ENCODE data around the gene PAGE1.
"Not testable (repeated sequence)": the region's sequence is repeated elsewhere in the genome, so short reads cannot be mapped to it uniquely, and the experiment has no call there.

PAGE1 gene, protein sequence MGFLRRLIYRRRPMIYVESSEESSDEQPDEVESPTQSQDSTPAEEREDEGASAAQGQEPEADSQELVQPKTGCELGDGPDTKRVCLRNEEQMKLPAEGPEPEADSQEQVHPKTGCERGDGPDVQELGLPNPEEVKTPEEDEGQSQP

DNA sequence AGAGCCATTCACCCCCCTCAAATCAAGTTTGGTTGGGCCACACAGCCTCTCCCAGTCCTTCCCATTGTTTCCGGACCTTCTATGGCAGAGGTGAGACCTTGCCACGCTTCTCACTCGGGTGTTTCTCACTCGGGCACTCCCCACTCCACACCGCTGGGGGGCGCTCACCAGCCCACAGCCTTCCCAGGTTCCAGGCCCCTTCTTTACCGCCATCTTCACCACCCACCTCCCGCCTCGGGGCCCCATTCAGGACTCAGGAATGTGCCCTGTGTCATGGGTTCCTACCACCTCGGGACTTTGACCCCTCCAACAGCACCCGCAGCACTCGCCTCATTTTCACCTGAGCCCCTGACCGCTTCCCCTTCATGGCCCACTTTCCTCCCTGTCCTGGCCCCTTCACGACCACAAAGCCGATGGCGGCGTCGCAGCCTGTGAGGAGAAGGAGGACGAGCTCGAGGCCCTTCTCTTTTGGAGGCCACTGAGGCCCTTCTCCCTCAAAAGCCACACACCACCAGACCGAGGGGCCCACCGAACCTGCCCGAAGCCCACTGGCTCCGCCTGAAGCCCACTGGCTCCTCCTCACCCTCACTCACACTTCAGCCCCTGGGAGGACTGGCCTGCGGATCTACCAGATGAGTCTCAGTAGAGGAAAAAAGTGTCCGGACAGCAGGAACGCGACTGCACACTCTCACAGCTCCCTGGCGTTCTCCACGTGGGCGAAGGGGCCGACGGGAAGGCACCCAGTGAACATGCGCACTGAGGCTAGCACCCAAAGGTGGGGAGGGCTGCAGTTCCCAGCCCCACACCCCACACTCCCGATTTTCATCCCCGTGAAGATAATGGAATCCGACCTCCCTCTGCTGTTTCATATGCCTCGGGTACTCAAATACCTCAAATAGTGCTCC, at the start of gene PAGE1:
PAGE1 (minus strand) TSS at position 709 of the 905 bp plus-strand sequence. CDS start 1,214 bp downstream, outside the sequence.
- no peak for DNase-seq

DNA sequence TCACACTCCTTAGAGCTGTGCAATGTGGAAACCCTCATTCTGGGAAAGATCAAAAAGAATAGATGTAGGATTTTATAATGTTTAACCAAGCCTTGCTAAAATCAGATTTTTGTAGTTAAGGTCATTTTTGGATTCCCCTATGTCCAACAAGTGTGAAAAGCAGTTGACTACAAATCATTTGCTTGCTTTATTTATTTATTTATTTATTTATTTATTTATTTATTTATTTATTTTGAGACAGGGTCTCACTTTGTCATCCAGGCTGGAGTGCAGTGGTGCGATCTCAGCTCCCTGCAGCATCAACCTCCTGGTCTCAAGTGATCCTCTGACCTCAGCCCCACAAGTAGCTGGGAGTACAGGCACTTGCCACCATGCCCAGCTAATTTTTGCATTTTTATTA, 45.7 kb upstream of the PAGE1 start:
- not testable (repeated sequence) for DNase-seq

DNA sequence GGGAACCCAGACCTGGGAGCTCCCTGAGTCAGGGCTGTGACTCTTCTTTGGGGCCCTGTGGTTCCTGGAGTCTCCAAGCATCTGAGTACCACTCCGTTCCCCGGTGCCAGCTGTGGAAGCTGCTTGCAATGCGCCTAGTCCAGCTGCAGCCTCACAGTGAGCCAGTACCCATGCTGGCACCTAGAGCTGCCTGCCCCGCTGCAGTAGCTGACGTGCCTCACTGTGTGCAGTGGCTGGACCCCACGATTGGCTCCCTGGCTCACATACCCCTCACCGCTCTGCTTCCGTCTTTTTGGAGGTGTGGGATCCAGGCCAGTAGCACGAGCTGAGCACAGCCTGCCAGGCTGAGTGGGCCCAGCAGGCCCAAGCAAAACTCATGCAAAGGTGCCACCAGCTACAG, 32.1 kb upstream of the PAGE1 start:
- DNase-seq, result no peak

DNA sequence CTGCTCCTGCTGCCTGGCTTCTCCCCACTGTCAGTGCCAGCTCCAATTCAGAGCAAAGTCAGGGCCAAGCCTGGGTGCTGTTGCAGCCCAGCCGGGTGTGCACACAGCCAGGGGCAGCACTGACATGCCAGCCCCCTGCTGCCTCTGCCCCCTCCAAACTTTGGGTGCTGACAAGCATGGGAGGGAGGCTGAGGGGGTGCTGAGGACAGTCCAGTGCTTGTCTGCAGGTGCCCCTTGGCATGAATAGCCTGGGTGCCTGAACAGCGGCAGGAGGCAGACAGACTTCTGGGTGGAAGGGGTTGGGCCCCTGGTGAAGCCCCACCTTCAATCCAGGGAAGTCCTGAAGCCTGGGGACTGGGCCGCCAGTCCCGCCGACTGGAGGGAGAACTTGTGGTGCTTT, 31.2 kb upstream of the PAGE1 start:
- DNase-seq, result no peak

DNA sequence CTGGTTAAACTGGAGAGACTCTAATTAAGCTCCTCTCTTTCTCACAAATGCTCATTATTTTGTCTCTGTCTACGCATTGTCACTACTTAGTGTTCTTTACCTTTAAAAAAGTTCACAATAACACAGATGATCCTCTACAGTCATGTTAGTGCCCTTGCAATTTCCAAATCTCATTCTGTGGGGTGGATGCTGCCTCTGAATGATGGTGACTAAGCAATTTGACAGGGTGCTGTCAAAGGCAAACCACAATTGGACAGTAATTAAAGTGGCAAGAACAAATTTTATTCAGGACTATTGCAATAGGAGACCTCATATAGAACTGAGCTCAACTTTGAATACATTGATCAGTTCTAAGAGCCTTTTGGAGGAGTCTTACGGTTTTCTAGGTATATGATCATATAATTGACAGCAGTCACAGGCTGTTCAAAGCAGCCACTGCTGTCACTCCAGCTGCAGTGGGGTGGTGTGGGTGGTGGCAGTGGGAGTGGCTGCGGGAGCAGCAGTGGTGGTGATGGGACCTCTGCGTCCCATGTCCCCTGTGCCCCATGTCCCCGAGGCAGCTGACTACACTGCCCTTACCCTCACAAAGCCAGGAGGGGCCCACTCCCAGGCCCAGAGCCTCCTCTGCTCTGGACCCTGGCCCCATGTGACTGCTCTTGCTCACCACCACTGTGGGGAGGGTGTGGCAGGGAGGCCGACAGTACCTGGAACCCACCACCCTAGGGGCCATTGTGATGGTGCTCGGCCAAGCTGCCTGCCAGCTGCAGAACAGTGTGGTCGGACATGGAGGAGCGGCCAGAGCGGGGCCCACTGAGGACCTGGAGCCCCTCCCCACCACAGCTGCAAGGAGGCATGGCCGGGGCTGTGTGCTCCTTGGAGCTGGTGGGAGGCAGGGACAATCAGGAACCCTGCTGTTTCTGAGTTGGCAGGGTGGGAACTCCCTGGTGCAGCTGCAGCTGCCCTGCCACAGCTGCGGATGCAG, 30.4 kb upstream of the PAGE1 start:
- DNase-seq, result no peak

DNA sequence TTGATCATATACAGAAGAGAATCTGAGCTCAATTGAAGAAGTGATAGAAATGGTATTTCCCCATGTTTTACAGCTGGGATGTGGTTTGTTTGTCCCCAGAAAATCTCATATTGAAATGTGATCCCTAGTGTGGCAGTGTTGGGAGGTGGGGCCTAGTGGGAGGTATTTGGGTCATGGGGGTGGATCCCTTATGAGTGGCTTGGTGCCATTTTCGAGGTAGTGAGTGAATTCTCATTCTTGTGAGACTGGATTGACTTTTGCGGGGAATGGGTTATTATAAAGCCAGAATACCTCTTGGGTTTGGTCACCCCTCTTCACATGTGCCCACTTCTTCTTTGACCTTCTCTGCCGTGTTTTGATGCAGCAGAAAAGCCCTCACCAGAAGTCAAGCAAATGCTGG, 29.6 kb upstream of the PAGE1 start:
- no peak for DNase-seq

DNA sequence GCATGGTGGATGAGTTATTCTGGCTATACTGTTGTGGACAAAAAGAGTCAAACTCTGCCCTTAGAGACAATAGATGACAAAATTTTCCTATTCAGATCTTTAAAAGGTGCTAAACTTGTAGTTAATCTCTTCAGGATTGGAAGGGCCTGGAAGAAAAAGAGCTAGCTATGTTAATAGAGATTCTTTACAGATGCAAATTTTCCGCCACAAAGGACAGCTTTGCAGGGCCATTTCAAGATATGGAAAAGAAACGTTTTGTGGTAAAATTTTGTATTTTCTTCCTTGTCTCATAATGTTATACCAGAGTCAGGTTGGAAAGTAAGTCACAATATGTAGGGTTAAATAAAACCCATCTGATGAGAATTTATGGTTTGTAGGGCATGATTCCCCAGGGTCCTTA, 24.3 kb upstream of the PAGE1 start:
- DNase-seq, result not testable (repeated sequence)

DNA sequence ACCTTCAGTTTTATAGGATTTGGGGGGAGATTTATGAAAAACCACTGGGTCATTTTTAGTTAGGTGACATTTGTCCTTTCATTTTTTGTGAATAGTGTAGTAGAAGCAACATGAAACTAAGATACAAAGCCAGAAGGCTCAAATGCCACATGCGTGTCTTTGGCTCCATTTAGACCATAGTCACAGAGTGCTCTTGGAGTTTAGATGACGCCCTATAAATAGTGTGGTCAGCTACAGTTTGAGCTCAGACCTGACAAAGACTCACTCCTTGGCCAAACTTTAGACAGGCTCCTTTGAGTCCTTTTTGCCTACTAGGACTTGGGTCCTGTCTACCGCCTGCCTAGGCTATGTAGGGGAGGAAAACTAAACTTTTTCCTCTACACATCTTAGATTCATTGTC, 16.8 kb upstream of the PAGE1 start:
- DNase-seq, result no peak

DNA sequence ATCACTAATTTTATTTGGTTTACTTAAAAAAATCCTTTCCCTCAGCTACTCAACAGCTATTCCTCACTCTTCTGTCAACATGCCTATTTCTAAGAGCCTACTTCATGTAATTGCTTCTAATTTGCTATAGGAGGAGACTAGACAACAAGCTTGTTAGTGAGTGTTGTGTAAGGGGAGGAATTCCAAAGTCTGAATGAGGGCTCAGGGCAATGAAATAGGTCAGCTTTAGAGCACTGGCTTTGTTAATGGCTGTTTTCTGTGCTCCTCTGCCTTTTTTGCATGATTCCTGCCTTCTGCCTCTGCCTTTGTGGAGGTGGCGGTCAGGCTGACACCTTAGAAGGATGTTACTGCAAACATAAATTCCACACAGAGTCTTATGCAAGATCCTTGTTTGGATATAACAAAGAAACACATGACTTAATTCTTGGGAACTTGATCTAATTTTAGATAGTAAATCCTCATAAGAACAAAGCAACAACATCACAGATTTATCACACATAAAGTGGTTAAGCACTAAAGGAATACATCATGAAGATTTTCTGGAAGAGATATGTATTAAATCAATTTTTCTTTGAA, 15.0 kb upstream of the PAGE1 start:
- peak; percentile 27 for DNase-seq

DNA sequence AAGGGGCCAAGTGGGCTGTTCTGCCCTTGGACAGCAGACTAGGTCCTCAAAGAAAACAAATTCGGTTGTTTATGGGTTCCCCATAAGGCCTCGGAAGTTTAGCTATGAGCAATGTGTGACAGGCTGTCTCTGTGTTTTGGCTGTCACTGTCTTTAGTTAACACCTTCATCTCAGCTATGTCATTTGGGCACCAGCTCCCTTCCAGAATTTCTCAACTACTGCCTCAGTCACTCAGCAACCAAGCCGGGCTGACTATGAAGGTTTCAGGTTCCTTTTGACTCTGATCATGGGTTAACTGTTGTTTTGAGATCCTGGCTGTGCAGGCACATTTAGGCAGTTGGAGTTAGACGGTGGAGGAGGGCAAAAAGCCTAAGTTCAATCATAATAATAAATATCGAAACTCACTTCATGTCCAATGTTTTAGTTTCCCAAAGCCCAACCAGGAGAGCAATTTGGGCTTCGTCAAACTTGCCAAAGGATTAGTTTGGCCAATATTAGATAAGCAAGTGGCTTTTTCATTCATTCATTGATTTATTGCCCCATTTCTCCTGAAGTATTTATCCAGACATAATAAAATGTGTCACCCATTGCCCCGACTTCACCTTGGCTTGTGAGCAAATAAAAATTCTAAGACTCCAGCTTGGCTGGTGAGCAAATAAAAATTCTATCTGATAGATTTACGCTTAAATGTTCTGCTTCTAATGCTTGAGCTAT, 9.1 kb upstream of the PAGE1 start:
- DNase-seq, result no peak

DNA sequence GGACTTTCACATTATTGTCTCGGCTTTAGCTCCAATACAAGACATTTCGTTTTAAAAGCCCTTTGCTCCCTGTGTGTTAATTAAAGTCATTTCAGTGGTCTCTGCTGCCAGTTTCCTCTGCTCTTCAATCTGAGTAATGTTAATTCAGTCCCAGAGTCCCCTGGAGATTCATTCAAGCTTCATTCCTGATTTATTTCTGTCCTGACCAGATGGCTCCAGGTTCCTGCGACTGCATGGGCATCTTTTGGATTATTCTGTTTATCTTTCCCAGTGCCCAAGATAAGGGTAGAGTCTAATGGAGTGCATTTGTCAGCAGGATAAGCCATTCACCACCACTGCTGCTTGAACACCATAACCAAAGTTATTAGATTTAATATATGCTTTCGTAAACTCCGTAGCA, 6.1 kb upstream of the PAGE1 start:
- no peak for DNase-seq

DNA sequence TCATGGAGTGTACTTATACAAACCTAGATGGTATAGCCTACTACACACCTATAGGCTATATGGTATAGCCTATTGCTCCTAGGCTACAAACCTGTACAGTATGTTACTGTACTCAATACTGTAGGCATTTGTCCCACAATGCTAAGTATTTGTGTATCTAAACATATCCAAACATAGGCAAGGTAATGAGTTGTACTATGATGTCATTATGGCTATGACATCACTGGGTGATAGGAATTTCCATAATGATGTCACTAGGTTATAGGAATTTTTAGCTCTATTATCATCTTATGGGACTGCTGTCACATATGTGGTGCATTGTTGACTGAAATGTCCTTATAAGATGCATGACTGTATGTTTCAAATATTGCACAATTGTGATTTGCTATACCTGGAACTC, 5.5 kb upstream of the PAGE1 start:
- DNase-seq, result no peak

DNA sequence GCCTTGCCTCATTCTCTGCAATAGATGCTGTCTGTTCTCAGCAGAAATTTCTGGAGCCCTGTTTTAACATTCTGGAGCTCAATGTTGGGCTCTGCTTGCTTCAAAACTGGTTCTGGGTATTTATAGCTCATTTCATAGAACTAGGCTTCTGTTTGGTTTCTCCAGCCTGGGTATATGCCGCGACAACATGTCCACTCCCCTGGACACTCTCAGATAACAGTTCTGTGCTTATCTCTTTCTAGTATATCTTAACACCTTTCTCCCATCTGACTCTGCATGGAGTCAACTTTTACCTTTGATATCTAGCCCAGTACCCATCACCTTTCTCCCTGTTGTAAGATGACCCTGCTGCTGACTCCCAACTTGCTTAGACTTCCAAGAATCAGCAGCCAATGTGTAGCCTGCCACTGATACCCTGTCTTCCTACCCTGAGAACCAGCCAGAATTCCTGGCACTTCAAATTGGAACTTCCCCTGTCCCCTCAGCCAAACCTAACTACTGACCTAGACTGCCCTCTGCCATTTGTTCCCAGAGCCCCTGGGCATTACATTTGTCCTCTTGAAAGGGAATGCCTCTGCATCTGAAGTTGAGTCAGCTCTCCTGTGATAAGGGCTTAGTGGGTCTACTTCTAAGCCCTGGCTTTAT, 20.6 kb downstream of the PAGE1 start:
- no peak for DNase-seq

DNA sequence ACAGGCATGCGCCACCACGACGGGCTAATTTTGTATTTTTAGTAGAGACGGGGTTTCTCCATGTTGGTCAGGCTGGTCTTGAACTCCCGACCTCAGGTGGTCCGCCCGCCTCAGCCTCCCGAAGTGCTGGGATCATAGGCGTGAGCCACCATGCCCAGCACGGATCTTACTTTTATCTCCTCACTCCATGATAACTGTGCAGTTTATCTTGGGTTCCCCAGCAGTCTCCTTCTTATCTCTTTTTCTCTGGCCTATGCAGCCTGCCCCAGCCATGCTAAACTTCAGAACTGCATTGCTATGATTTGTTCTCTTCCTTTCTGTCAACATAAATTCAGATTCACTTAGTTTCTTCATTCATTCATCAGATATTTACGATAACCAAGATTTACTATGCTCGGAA, 22.4 kb downstream of the PAGE1 start:
- no peak for DNase-seq

DNA sequence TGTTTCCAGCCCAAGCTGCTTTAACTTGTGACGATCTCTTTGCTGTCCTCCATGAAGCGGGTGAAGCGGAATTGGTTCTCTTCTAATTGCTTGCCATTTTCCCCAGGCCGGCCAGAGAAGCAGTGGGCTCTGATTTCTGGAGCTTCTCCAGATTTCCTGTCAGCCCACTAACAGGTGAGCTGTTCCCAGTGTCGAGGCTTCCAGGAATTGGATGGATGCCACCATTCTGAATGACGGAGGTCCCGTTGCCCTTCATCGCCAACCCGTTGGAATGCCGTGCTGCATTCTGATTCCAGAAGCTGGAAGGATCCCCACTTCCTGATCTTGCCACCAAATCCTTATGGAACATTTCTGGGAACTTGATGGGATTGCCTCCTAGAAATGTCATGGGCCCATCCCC, 31.0 kb downstream of the PAGE1 start:
- DNase-seq, result no peak

DNA sequence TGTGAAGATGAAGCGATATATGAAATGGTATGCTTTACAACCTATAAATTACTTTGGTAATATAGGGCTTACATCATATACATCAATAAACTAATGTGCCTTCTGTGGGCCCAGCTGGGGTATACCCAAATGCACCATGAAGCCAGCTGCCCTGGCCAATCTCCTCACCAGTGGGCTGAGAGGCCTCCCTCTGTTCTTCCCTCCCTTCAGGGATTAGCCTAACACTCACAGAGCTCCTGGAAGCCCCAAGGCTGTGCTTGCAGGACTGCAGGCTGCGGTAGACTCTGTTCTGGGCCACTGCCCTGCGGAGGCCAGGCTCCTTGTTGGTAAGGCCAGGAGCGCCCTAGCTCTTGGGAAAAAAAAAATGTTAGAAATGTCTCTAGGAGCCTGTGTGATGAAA, 33.9 kb downstream of the PAGE1 start:
- no peak for DNase-seq

DNA sequence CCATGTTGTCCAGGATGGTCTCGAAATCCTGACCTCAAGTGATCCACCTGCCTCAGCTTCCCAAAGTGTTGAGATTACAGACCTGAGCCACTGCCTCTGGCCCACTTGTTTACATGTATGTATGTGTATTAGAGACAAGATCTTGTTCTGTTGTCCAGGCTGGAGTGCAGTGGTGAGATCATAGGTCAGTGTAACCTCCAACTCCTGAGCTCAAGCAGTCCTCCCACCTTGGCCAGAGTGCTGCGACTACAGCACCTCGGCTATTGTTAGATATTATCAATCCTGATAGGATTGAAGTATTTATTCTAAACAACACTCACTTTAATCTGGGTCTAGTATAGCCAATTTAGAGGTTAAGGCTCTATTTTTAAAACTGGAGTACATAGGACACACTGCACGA, 36.0 kb downstream of the PAGE1 start:
- DNase-seq, result no peak

DNA sequence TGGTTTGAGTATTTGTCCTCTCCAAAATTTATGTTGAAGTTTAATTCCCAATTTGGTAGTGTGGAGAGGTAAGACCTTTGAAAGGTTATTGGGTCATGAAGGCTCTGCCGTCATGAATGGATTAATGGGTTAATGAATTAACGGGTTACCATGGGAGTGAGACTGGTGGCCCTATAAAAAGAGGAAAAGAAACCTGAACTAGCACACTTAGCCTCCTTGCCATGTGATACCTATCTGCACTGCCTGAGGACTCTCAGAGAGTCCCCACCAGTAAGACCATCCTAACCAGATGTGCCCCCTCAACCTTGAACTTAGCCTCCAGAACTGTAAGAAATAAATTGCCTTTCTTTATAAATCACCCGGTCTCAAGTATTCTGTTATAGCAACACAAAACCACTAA, 39.3 kb downstream of the PAGE1 start:
- no peak for DNase-seq

DNA sequence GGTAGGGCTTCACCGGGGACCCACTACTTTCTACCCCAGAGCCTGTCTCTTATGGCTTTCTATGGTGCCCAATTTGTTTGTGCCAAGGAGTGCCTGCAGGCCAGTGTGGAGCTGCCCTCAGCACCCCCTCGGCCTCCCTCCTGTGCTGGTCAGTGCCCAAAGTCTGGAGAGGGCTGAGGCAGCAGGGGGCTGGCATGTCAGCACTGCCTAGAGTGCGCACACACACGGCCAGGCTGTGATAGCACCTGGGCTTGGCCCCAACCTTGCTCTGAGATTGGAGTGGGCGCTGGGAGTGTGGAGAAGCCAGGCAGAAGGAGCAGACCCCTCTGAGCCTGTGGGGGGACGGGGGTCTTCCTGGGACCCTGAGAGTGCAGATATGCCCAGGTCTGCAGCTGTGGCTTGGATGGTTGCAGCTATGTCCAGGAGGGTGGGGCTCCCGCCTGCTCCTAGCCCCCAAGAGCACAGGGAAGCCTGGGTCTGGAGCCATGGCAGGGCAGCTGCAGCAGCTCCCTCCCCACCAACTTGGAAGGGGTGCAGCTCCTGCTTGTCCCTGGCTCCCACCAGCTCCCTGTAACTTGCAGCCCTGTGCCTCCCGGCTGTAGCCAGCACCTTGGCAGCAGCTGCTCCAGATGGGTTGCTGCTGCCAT, 50.7 kb downstream of the PAGE1 start:
- DNase-seq, result no peak

All from NCI-H2029 treated with DMSO at 0.1 percent for 48 hours (cell line).